Subcutaneous adipose tissue (tissue), 4 donors: ENCODE results near the gene LEMD3. TPM values are rescaled to one million over a fixed set of nuclear protein-coding genes. Genes with fewer than 3 reads are reported as not detected.

Experiments
- total RNA-seq, 4 donors: library from RNA; depleted of rRNA; stranded (reverse); fragments of >200 nt; gene quantifications; one replicate each; pipeline ENCODE4 v1.1.0, GENCODE V29; 2016
- TF ChIP-seq, protein P1 (sequence below): fragments of 450-650 bp; IDR thresholded peaks from one replicate; pipeline ENCODE4 v1.5.1; 2016; ENCODE audit warnings: low read depth, mild to moderate bottlenecking, control low read depth, antibody characterized with exemption, moderate library complexity

The LEMD3 gene
- total RNA-seq: 10 to 100 TPM; 20.0 to 36.0 (median 26.0) TPM

DNA sequence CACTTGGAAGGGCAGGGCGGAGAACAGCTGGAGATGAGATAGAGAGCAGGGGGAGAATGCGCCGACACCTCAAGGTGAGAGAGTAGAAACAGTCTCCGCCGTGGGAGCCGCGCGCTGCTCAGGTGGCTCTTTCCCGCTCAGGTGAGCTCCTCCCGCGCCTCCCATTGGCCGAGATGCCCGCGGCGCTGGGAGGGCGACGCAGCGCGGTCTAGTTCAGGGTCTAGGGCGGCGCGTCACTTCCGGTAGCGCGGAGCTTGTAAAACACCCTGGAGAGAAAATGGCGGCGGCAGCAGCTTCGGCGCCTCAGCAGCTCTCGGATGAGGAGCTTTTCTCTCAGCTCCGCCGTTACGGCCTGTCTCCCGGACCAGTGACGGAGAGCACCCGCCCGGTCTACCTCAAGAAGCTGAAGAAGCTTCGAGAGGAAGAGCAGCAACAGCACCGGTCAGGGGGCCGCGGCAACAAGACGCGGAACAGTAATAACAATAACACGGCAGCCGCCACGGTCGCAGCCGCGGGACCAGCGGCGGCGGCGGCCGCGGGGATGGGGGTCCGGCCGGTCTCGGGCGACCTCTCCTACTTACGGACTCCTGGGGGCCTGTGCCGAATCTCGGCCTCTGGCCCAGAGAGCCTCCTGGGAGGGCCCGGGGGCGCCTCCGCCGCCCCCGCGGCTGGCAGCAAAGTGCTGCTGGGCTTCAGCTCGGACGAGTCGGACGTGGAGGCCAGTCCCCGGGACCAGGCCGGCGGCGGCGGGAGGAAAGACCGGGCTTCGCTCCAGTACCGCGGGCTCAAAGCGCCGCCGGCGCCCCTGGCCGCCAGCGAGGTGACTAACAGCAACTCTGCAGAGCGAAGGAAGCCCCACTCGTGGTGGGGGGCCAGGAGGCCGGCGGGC, at the start of gene LEMD3:
TSS of gene LEMD3 (plus strand) at position 264 of the 889 bp plus-strand sequence. CDS start at position 278, 14 bp downstream.
- TF ChIP-seq, protein P1, sequence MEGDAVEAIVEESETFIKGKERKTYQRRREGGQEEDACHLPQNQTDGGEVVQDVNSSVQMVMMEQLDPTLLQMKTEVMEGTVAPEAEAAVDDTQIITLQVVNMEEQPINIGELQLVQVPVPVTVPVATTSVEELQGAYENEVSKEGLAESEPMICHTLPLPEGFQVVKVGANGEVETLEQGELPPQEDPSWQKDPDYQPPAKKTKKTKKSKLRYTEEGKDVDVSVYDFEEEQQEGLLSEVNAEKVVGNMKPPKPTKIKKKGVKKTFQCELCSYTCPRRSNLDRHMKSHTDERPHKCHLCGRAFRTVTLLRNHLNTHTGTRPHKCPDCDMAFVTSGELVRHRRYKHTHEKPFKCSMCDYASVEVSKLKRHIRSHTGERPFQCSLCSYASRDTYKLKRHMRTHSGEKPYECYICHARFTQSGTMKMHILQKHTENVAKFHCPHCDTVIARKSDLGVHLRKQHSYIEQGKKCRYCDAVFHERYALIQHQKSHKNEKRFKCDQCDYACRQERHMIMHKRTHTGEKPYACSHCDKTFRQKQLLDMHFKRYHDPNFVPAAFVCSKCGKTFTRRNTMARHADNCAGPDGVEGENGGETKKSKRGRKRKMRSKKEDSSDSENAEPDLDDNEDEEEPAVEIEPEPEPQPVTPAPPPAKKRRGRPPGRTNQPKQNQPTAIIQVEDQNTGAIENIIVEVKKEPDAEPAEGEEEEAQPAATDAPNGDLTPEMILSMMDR: no peak

DNA sequence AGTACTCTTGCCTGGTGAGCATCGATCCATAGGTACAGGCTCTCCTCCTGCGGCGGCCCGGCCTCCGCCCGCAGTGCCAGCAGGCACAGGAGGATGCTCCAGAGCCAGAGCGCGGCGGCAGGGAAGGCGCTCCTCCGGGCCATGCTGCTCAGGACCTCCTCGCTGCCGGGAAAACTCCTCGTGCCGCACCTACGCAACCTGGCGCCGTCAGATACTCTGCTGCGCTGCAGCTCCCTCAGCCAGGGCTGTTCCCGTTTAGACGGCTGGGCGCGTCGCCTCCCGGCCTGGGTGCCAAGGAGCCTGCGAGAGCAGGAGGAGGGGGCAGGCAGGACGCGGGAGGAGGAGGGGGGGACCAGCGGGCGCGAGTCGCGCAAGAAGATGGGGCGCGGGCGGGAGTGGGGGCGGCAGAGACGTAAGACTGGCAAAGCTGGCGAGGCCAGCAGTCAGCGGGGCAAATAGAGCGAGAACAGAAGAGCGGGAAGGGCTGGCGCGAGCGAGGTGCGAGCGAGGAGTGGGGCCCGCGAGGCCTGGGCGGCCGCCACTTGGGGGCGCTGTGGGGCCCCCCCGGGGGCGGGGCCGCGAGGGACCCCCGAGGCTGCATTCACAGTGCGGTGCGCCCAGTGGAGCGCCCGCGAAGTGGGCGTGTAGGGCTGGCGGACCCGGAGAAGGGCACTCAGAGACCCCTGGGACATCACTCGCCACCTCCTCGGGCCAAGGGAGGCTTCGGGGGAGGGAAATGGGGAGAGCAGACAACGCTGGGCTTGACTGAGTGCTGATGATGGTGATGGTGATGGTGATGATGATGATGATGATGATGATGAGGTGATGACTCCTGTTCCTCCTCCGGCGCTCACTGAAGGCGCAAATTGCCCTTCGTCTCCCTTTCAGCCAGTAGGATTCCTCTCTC, 48.1 kb upstream of the LEMD3 start, which contains the start of gene WIF1:
TSS of gene WIF1 (minus strand) at position 257 of the 907 bp plus-strand sequence. CDS start at position 143, 114 bp downstream.
- TF ChIP-seq, protein P1: no peak

DNA sequence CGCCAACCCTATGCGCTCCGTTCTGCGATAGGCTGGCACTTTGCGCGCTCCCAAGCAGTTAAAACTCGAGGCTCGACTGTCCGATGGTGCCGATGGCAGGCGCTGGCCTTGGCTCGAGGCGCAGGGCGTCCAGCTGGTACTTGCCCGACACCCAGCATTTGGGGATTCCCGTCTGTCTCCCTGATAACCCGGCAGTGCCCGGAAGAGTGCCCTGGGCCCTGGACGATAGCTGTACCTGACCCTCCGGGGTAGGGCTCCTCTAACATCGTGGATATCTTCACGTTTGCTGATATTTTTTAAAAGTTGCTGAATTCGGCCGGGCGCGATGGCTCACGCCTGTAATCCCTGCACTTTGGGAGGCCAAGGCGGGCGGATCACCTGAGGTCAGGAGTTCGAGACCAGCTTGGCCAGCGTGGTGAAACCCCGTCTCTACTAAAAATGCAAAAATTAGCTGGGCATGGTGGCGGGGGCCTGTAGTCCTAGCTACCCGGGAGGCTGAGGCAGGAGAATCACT, 47.4 kb upstream of the LEMD3 start:
- TF ChIP-seq, protein P1: no peak

DNA sequence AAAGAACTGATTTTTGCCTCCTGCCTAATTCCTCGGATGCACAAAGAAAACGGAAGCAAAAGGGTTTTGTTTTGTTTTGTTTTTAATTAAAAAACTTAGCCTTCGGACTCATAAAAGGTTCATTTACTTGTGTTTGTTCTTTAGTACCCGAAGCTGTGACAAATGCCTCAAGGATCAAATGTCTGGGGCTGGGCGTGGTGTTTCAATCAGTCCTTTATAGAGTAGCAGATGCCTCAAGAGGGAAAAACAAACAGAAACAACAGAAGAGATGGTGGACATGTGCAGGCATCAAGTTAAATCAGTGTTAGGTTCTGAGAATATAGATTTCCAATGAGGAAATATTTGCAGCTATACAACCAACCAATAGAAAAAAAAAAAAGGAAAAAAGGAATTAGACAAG, 46.7 kb upstream of the LEMD3 start:
- TF ChIP-seq, protein P1: no peak

DNA sequence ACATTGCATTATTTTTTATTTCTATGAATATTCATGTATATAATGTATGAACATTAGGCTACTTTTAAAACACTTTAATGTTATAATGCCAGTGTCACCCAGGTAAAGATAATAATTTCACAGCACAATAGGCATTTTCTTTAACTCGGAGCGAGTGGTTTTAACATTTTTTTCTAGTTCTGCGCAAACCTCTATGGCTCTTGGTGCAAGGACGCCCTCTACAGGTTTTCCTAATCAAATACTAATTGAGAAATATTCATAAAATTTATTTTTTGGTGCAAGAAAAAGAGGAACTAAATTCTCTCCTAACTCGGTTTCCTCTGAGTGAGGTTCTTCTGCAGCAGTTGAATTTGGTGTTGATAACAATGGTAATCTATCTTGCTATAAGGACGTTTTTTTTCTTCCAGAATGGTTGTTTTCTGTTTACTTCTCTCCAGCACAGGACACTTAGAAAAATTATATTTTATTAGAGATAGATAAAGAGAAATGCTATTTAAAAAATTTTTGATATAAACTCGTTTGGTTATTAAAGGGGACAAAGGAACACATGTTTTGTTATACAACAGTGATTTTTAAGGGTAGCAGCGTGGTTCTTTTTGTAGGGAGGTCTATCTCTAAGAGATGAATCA, 45.8 kb upstream of the LEMD3 start:
- TF ChIP-seq, protein P1: no peak

DNA sequence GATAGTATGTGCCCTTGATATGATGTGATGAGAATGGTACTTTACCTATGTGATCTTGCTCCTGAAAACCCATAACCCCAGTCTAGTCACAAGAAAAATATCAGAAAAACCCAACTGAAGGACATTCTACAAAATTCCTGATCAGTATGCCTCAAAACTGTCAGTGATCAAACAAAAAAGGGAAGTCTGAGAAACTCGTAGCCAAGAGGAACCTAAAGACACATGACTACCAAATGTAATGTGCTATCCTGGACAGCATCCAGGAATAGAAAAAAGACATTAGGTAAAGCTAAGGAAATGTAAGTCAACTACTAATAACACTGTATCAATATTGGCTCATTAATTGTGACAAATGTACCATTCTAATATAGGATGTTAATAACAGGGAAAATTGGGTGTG, 44.1 kb upstream of the LEMD3 start:
- TF ChIP-seq, protein P1: no peak
